ENCODE data around the gene NKD1. TPM values are rescaled to one million over a fixed set of nuclear protein-coding genes. Genes with fewer than 3 reads are reported as not detected.

Gene NKD1
- total RNA-seq, 4 donors from 2014 or later = 37.1 to 87.8 (median 54.1) TPM

DNA sequence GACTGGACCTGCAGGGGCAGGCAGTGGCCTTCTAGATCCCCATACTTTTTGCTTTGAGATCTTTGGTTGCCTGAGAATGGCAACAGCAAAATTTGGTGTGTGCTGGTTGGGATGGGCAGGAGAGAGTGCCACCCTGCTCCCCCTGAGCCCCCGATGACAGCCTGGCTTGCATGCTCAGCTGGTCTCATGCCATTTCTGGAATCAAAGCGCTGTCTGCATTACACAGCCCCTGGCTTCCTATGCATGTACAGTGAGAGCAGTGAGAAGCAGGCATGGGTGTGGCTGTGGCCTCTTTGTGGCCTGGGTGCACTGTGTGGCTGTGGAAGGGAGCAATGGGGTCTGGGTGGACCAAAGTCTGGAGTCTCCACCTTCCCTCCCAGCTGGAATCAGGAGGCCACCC is 47.7 kb downstream of the NKD1 start:
- no peak for TF ChIP-seq CTCF (IDR thresholded peaks at IDR 0.05)
- TF ChIP-seq EP300 (IDR thresholded peaks at IDR 0.05) = no peak
- no peak for TF ChIP-seq POLR2A (IDR thresholded peaks at IDR 0.05; ENCODE audit: low read depth)
- TF ChIP-seq POLR2AphosphoS5 (IDR thresholded peaks at IDR 0.05) = no peak
- peaks cover 33 to 80% (median 75%) of the 10 kb centered on the region in 4 donors for H3K4me1 ChIP-seq
- H3K4me3 ChIP-seq = no peak overlapping the region
- 100% methylated on average over 1 of the region's 2 CpGs for WGBS
- H3K9me3 ChIP-seq = no peaks in the 10 kb centered on the region
- DNase-seq (ENCODE audit: extremely low spot score) = no peak
- H3K27ac ChIP-seq (replicated peaks in 1 of 4) = no peak overlapping the region
- intact Hi-C loops (cut with DNase I) = no loop called here
- no peaks in the 10 kb centered on the region for H3K27me3 ChIP-seq
- no peaks in the 10 kb centered on the region for H3K36me3 ChIP-seq

- WGBS = 86% methylated on average over 13 of the region's 13 CpGs
- Histone ChIP-seq H3K4me1 (peaks cover 38 to 80% (median 75%) of the 10 kb centered on the region in 4 donors), H3K27ac (replicated peaks in 1 of 4) (no peak overlapping the region), H3K36me3 (no peaks in the 10 kb centered on the region), H3K4me3 (no peak overlapping the region), H3K27me3 (no peaks in the 10 kb centered on the region), H3K9me3 (no peaks in the 10 kb centered on the region)
- no peak for DNase-seq (ENCODE audit: extremely low spot score)
- intact Hi-C loops (cut with DNase I) = no loop called here
- TF ChIP-seq POLR2AphosphoS5 (IDR thresholded peaks at IDR 0.05) (no peak), CTCF (IDR thresholded peaks at IDR 0.05) (no peak), POLR2A (IDR thresholded peaks at IDR 0.05; ENCODE audit: low read depth) (no peak), EP300 (IDR thresholded peaks at IDR 0.05) (no peak)
Observed at GRCh38 chr16:50596762-50597450, 48.7 kb downstream of the NKD1 start.

DNA sequence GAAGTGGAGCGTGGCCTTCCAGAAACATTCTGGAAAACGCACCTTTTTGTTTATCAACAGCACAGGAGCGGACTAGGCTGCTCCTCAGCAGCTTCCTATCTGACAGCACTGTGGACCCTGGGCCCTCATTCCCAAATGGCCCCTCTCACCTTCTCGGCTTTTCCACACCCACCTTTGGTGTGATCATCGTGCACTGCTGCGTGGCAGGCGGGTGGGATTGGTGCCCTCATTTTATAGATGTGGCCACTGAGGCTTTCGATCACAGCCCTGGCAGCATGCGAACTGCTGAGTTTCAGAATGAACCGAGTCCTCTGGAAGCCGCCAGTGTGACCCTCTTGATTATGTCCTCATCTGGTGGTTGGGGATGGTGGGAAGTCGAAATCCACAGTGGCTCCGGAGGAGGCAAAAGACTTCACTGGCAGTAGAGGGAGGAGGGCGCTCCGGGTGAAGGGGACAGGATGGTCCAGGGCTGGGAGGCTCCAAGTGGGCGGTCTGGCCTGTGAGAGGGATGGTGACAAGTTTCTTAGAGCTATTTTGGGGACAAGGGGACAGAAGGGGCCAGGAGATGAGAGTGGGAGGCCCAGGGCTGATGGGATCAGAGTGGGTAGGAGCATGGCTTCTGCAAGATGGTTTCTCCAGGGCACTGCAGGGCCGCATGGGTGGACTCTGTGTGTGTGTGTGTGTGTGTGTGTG is 49.5 kb downstream of the NKD1 start:
- Histone ChIP-seq H3K9me3 (no peaks in the 10 kb centered on the region), H3K36me3 (no peaks in the 10 kb centered on the region), H3K27ac (replicated peaks in 1 of 4) (peak overlapping the region; percentile 65 to 90 (median 86)), H3K4me3 (no peak overlapping the region), H3K4me1 (peaks cover 40 to 80% (median 75%) of the 10 kb centered on the region in 4 donors), H3K27me3 (no peaks in the 10 kb centered on the region)
- TF ChIP-seq CTCF (IDR thresholded peaks at IDR 0.05) (no peak), POLR2AphosphoS5 (IDR thresholded peaks at IDR 0.05) (no peak), POLR2A (IDR thresholded peaks at IDR 0.05; ENCODE audit: low read depth) (no peak), EP300 (IDR thresholded peaks at IDR 0.05) (no peak)
- no peak for DNase-seq (ENCODE audit: extremely low spot score)
- intact Hi-C loops (cut with DNase I) = no loop called here
- 91% methylated on average over 17 of the region's 17 CpGs for WGBS

GRCh38 chr16:50598256-50598894 is 50.2 kb downstream of the NKD1 start:
- H3K4me1 ChIP-seq = peaks cover 46 to 80% (median 75%) of the 10 kb centered on the region in 4 donors
- no peaks in the 10 kb centered on the region for H3K9me3 ChIP-seq
- H3K27me3 ChIP-seq = no peaks in the 10 kb centered on the region
- no peak overlapping the region for H3K4me3 ChIP-seq
- H3K36me3 ChIP-seq = no peaks in the 10 kb centered on the region
- H3K27ac ChIP-seq (replicated peaks in 1 of 4) = peak overlapping the region; percentile 65 to 90 (median 86)
- 63% methylated on average over 11 of the region's 15 CpGs for WGBS
- intact Hi-C loops (cut with DNase I) = no loop called here
- no peak for TF ChIP-seq CTCF (IDR thresholded peaks at IDR 0.05)
- TF ChIP-seq POLR2A (IDR thresholded peaks at IDR 0.05; ENCODE audit: low read depth) = no peak
- TF ChIP-seq EP300 (IDR thresholded peaks at IDR 0.05) = no peak
- TF ChIP-seq POLR2AphosphoS5 (IDR thresholded peaks at IDR 0.05) = no peak
- no peak for DNase-seq (ENCODE audit: extremely low spot score)
